A549 (cell line): ENCODE measurements around the gene CRTC2. TPM values are rescaled to one million over a fixed set of nuclear protein-coding genes. Genes with fewer than 3 reads are reported as not detected.
A peak's percentile ranks its signal among the peaks of the same experiment; 100 is the strongest.

Experiments
- ATAC-seq, 2 experiments: fragments of 200-7000 bp in 1 of 2; fragments of >200 bp in 1 of 2; cut with Nextera tagmentation in 1 of 2; cut with Tn5 transposase in 1 of 2; 3 replicates each; pipeline versions ENCODE4 v1.8.0 to v1.9.1; 2018 to 2020; ENCODE audit warnings: mild to moderate bottlenecking in 1 of 2, moderate library complexity in 1 of 2
- CTCF ChIA-PET: fragments of 300-600 bp; sonication (Branson Sonifier 250); formaldehyde crosslinking; extraction: SDS; loops from one replicate; lab custom pipeline; 2021; ENCODE audit warnings: antibody characterized with exemption, inconsistent platforms; lab: Yijun Ruan, JAX
- POLR2A ChIA-PET: fragments of 350-600 bp; formaldehyde crosslinking; extraction: SDS; loops from one replicate; lab custom pipeline; 2021; ENCODE audit warnings: antibody characterized with exemption, inconsistent platforms; lab: Yijun Ruan, JAX
- DNase-seq, 2 experiments: peaks; one replicate each; pipeline versions ENCODE4 v3.0.0 to v3.0.0-alpha.2; 2011 to 2016; ENCODE audit warnings: low read depth in 1 of 2, low spot score in 1 of 2
- FAIRE-seq: peaks from 2 replicates; lab custom pipeline; 2011; peaks lifted over from hg19 to GRCh38; lab: Jason Lieb, UNC
- H3K27ac ChIP-seq, 2 experiments: fragments of >200 bp; sonication (Bioruptor Twin); formaldehyde crosslinking; 3 replicates each; pipeline ENCODE4 v1.5.1; 2016 to 2017
- H3K4me1 ChIP-seq: fragments of >200 bp; sonication (Bioruptor Twin); formaldehyde crosslinking; 3 replicates; pipeline ENCODE4 v1.6.1; 2016
- H3K4me2 ChIP-seq: fragments of >200 bp; sonication (Bioruptor Twin); formaldehyde crosslinking; 3 replicates; pipeline ENCODE4 v1.6.1; 2016
- H3K4me3 ChIP-seq: fragments of >200 bp; sonication (Bioruptor Twin); formaldehyde crosslinking; 3 replicates; pipeline ENCODE4 v1.5.1; 2016
- H3K9me3 ChIP-seq: fragments of >200 bp; sonication (Bioruptor Twin); formaldehyde crosslinking; 3 replicates; pipeline ENCODE4 v1.6.1; 2016
- BHLHE40 ChIP-seq: IDR thresholded peaks from 2 replicates; pipeline ENCODE4 v1.6.1; 2012; ENCODE audit warnings: low read depth, low read length, inconsistent platforms
- CBX2 ChIP-seq: fragments of 200-600 bp; sonication (generic); IDR thresholded peaks from 2 replicates; pipeline ENCODE4 v1.6.1; 2016; ENCODE audit warnings: low read depth, mild to moderate bottlenecking, borderline replicate concordance
- CHD2 ChIP-seq: fragments of 150-350 bp; IDR thresholded peaks from 2 replicates; pipeline ENCODE4 v1.6.1; 2014; ENCODE audit warnings: low read length; ENCODE audit not compliant: partially characterized antibody
- FOSL2 ChIP-seq, 2 experiments: fragments of 450-650 bp in 1 of 2; fragments of >200 bp in 1 of 2; sonication (Bioruptor Twin) in 1 of 2; formaldehyde crosslinking; IDR thresholded peaks; 2 replicates each; pipeline versions ENCODE4 v1.5.0 to v1.6.1; 2016 to 2020; ENCODE audit warnings: mild to moderate bottlenecking in 1 of 2, moderate library complexity in 1 of 2
- GATA3 ChIP-seq: IDR thresholded peaks from 2 replicates; pipeline ENCODE4 v1.6.1; 2012; ENCODE audit warnings: borderline replicate concordance
- HDAC2 ChIP-seq: fragments of 200-600 bp; sonication (generic); IDR thresholded peaks from 2 replicates; pipeline ENCODE4 v1.6.1; 2016
- HEYL ChIP-seq: fragments of 250-450 bp; sonication (Bioruptor Pico); IDR thresholded peaks from 2 replicates; pipeline ENCODE4 v1.8.0; 2021; ENCODE audit warnings: mild to moderate bottlenecking, moderate library complexity
- HOXA7 ChIP-seq: fragments of 250-450 bp; sonication (Bioruptor Pico); IDR thresholded peaks from 2 replicates; pipeline ENCODE4 v1.5.0; 2020; ENCODE audit warnings: mild to moderate bottlenecking, moderate library complexity
- HOXB13 ChIP-seq: fragments of 250-450 bp; sonication (Bioruptor Pico); IDR thresholded peaks from 2 replicates; pipeline ENCODE4 v1.5.0; 2020; ENCODE audit warnings: low read depth, mild to moderate bottlenecking, moderate library complexity
- JUN ChIP-seq, 2 experiments: fragments of >200 bp; sonication (Bioruptor Twin); formaldehyde crosslinking; IDR thresholded peaks; 2 replicates in 1 of 2; 3 replicates in 1 of 2; pipeline ENCODE4 v1.6.1; 2016 to 2017
- MAFK ChIP-seq: fragments of 450-650 bp; IDR thresholded peaks from 2 replicates; pipeline ENCODE4 v1.6.1; 2014; ENCODE audit not compliant: partially characterized antibody
- MYC ChIP-seq: IDR thresholded peaks from 2 replicates; pipeline ENCODE4 v1.6.1; 2012; ENCODE audit warnings: mild to moderate bottlenecking, inconsistent platforms, low read length, improper control_type of control experiment, borderline replicate concordance
- POLR2A ChIP-seq: IDR thresholded peaks from 2 replicates; pipeline ENCODE4 v1.6.1; 2012; ENCODE audit warnings: mild to moderate bottlenecking, low read length
- POLR2AphosphoS2 ChIP-seq: conservative IDR thresholded peaks from 2 replicates; pipeline ENCODE4 v1.6.1; 2012; ENCODE audit warnings: low read length, improper control_type of control experiment, inconsistent platforms
- RNF2 ChIP-seq: fragments of 200-600 bp; sonication (generic); IDR thresholded peaks from 2 replicates; pipeline ENCODE4 v1.6.1; 2016; ENCODE audit warnings: low read depth, mild to moderate bottlenecking, antibody characterized with exemption, moderate library complexity, borderline replicate concordance
- SMC3 ChIP-seq: fragments of >200 bp; sonication (Bioruptor Twin); formaldehyde crosslinking; IDR thresholded peaks from 3 replicates; pipeline ENCODE4 v1.6.1; 2018; ENCODE audit warnings: inconsistent platforms
- SREBF2 ChIP-seq: fragments of 450-650 bp; IDR thresholded peaks from 2 replicates; pipeline ENCODE4 v1.6.1; 2014; ENCODE audit warnings: mild to moderate bottlenecking, moderate library complexity
- TFCP2L1 ChIP-seq: fragments of 250-450 bp; sonication (Bioruptor Pico); IDR thresholded peaks from 2 replicates; pipeline ENCODE4 v1.5.0; 2021; ENCODE audit warnings: mild to moderate bottlenecking
- TP53 ChIP-seq: fragments of 250-450 bp; sonication (Bioruptor Pico); IDR thresholded peaks from 2 replicates; pipeline ENCODE4 v1.5.0; 2021; ENCODE audit warnings: mild to moderate bottlenecking, moderate library complexity
- ZC3H11A ChIP-seq: fragments of 450-650 bp; IDR thresholded peaks from 2 replicates; pipeline ENCODE4 v1.6.1; 2014; ENCODE audit warnings: antibody characterized with exemption, mild to moderate bottlenecking
- ZFP36 ChIP-seq: fragments of 450-650 bp; IDR thresholded peaks from 2 replicates; pipeline ENCODE4 v1.6.1; 2014; ENCODE audit warnings: borderline replicate concordance; ENCODE audit not compliant: partially characterized antibody
- WGBS: methylation state at CpG from one replicate; pipeline ENCODE4 v1.1.6; 2017; ENCODE audit errors: missing lambda C conversion rate; 5-methylcytosine and 5-hydroxymethylcytosine counted together
- polyA plus RNA-seq, 4 experiments: library from polyadenylated mRNA; depleted of rRNA in 3 of 4; stranded (reverse); fragments of >200 nt; fragmentation: RNase III in 1 of 4; extraction: RNeasy Plus Mini Kit Qiagen cat#74134 plus additional on column Dnase treatment in 1 of 4; gene quantifications; 2 replicates in 3 of 4; 3 replicates in 1 of 4; pipeline ENCODE4 v1.2.3, GENCODE V29; 2011 to 2017
- TF ChIP-seq, protein P1 (sequence below): fragments of 250-450 bp; sonication (Bioruptor Pico); IDR thresholded peaks from 2 replicates; pipeline ENCODE4 v1.5.0; 2021; ENCODE audit warnings: mild to moderate bottlenecking, moderate library complexity, borderline replicate concordance
- TF ChIP-seq, protein P2 (sequence below): fragments of 150-350 bp; IDR thresholded peaks from 2 replicates; pipeline ENCODE4 v1.6.1; 2014; ENCODE audit warnings: low read depth, mild to moderate bottlenecking, low read length
- TF ChIP-seq, protein P3 (sequence below): fragments of 250-450 bp; sonication (Bioruptor Pico); IDR thresholded peaks from 2 replicates; pipeline ENCODE4 v1.5.0; 2020; ENCODE audit warnings: low read depth, mild to moderate bottlenecking, moderate library complexity
- TF ChIP-seq, protein P4 (sequence below): fragments of >200 bp; sonication (Bioruptor Twin); formaldehyde crosslinking; IDR thresholded peaks from 3 replicates; pipeline ENCODE4 v1.5.1; 2016

Gene CRTC2
- polyA plus RNA-seq, 2 of the 4 experiments (the other 2 are of a cell fraction): 19.7 to 22.3 TPM

DNA sequence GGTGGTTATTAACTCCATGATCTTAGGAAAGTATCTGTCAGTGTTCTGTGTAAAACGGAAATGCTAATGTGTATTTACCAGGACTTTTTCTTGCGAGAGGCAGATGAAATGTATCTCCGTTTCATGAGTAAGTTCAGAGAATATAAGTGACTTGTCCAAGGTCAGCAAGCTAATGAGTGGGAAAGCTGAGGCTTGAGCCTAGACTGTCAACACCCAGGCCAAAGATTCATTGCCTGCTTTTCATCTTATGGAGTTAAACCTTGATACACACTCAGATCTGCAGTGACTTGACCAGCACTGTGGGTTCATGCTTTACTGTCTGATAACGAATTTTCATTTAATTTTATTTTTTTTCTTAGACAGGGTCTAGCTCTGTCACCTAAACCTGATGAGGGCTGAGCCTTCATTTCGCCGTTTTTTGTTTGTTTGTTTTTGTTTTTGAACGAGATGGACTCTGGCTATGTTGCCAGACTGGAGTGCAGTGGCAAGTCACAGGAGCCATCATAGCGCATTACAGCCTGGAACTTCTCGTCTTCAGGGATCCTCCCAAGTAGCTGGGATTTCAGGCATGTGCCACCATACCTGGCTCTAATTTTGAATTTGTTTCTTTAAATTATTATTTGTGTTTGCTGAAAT lies 20.0 kb upstream of the CRTC2 start:
- H3K27ac ChIP-seq: peak overlapping the region; percentile 88 to 95; a peak in 5 of 6 replicates
- FAIRE-seq: no peak

DNA sequence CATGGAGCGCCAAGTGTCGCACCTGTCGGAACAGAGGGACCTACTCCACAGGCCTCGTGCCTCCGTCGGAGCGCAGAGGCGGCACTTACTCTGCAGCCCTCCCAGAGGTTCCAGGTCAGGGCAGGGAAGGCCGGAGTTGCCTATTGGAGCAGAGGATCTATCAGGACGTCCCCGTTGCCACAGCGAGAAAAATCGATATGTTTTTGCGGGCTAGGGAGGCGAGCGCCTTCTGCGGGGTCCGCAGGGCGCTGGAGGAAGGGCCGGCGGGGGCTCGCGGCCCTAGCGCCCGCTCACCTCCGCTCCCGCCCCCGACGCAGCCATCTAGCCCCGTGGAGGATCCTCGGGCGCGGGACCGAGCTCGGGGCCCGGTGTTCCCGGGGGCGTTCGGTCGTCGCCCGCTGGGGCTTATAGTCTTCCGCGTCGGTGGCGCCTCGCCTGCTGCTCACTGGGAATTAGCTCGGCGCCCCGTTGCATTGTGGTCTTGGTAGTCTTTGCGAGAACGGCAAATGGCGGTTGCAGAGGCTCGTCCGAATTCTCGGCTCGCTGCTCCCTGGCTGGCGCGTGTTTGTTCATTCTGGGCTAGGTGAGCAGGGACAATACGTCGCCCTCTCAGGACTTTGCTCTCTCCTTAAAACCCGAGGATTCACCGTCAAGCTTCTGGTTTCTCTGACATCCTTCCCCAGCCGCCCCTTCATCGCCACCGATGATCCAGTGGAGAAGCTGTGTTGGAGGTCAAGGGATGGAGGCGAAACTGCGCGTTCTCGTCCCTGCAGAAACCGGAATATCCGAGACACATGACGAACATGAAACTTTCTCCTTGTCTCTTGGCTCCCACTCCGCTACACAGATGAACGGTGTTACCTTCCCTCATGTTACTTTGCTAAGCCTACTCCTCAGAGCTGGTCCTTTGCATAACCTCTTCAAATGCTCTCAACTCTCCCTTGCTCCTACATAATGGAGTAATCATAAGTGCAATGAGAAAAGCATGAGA lies 19.1 kb upstream of the CRTC2 start, which contains the start of gene JTB:
JTB (minus strand) TSS at position 425 of the 991 bp plus-strand sequence; CDS start at position 3, 422 bp downstream.
- no peaks in the 10 kb centered on the region for H3K9me3 ChIP-seq
- 2% methylated on average over 30 of the region's 75 CpGs for WGBS
- DNase-seq: peak; percentile 82 to 90
- ATAC-seq: peak; percentile 95 to 98
- ChIA-PET POLR2A (interaction anchor here (0.6 to 4.4 kb wide), 10 partner anchors 9 to 194 kb away, joined by 3 to 78 read pairs (median 6); partner anchors contain the start of genes CREB3L4, DENND4B, GATAD2B and RAB13), CTCF (interaction anchor here (0.5 to 7.5 kb wide), 19 partner anchors 9 to 947 kb away, joined by 3 to 90 read pairs (median 3); partner anchors contain the start of genes CREB3L4, DENND4B and RAB13)
- no peak for FAIRE-seq
- H3K4me2 ChIP-seq: peak within 1 kb of the TSS; percentile 92
- H3K27ac ChIP-seq: peak within 1 kb of the TSS; percentile 88 to 95
- H3K4me1 ChIP-seq: peaks cover 18% of the 10 kb centered on the region
- peak within 1 kb of the TSS; percentile 92 for H3K4me3 ChIP-seq
- TF ChIP-seq CHD2 (no peak), MAFK (no peak), ZFP36 (no peak), FOSL2 (IDR thresholded peaks at IDR 0.05) (no peak), FOSL2 (CRISPR knock-in tag; IDR thresholded peaks at IDR 0.05) (no peak), ZC3H11A (no peak), HOXA7 (CRISPR knock-in tag) (no peak), JUN (IDR thresholded peaks at IDR 0.05) (peak in 1 of 2 experiments; percentile 62; a peak in 1 of 5 replicates), POLR2A (peak; percentile 56), RNF2 (no peak), CBX2 (no peak)
- TF ChIP-seq, protein P1, sequence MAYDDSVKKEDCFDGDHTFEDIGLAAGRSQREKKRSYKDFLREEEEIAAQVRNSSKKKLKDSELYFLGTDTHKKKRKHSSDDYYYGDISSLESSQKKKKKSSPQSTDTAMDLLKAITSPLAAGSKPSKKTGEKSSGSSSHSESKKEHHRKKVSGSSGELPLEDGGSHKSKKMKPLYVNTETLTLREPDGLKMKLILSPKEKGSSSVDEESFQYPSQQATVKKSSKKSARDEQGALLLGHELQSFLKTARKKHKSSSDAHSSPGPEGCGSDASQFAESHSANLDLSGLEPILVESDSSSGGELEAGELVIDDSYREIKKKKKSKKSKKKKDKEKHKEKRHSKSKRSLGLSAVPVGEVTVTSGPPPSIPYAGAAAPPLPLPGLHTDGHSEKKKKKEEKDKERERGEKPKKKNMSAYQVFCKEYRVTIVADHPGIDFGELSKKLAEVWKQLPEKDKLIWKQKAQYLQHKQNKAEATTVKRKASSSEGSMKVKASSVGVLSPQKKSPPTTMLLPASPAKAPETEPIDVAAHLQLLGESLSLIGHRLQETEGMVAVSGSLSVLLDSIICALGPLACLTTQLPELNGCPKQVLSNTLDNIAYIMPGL: no peak

More for the DNA sequence above, 20.0 kb upstream of the CRTC2 start:
- ChIA-PET CTCF (interaction anchor here (0.5 to 7.5 kb wide), 10 partner anchors 8 to 947 kb away, joined by 3 to 90 read pairs (median 6); partner anchors contain the start of genes CREB3L4, DENND4B and RAB13), POLR2A (interaction anchor here (0.9 to 4.4 kb wide), 6 partner anchors 11 to 194 kb away, joined by 3 to 78 read pairs (median 10); partner anchors contain the start of genes CREB3L4, DENND4B, RPS27 and SLC39A1)
- TF ChIP-seq TP53 (CRISPR knock-in tag) (no peak), MYC (no peak), ZC3H11A (no peak), BHLHE40 (no peak), SREBF2 (no peak), CHD2 (no peak), GATA3 (no peak), HDAC2 (no peak), SMC3 (no peak), HOXA7 (CRISPR knock-in tag) (no peak), TFCP2L1 (no peak), JUN (IDR thresholded peaks at IDR 0.05) (no peak), POLR2AphosphoS2 (no peak), HOXB13 (CRISPR knock-in tag) (no peak), HEYL (no peak)
- TF ChIP-seq, protein P2, sequence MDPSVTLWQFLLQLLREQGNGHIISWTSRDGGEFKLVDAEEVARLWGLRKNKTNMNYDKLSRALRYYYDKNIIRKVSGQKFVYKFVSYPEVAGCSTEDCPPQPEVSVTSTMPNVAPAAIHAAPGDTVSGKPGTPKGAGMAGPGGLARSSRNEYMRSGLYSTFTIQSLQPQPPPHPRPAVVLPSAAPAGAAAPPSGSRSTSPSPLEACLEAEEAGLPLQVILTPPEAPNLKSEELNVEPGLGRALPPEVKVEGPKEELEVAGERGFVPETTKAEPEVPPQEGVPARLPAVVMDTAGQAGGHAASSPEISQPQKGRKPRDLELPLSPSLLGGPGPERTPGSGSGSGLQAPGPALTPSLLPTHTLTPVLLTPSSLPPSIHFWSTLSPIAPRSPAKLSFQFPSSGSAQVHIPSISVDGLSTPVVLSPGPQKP: no peak
- TF ChIP-seq, protein P3, sequence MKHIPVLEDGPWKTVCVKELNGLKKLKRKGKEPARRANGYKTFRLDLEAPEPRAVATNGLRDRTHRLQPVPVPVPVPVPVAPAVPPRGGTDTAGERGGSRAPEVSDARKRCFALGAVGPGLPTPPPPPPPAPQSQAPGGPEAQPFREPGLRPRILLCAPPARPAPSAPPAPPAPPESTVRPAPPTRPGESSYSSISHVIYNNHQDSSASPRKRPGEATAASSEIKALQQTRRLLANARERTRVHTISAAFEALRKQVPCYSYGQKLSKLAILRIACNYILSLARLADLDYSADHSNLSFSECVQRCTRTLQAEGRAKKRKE (CRISPR knock-in tag): no peak
- TF ChIP-seq, protein P4, sequence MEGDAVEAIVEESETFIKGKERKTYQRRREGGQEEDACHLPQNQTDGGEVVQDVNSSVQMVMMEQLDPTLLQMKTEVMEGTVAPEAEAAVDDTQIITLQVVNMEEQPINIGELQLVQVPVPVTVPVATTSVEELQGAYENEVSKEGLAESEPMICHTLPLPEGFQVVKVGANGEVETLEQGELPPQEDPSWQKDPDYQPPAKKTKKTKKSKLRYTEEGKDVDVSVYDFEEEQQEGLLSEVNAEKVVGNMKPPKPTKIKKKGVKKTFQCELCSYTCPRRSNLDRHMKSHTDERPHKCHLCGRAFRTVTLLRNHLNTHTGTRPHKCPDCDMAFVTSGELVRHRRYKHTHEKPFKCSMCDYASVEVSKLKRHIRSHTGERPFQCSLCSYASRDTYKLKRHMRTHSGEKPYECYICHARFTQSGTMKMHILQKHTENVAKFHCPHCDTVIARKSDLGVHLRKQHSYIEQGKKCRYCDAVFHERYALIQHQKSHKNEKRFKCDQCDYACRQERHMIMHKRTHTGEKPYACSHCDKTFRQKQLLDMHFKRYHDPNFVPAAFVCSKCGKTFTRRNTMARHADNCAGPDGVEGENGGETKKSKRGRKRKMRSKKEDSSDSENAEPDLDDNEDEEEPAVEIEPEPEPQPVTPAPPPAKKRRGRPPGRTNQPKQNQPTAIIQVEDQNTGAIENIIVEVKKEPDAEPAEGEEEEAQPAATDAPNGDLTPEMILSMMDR: no peak
- TF ChIP-seq, protein P1: no peak
- Histone ChIP-seq H3K9me3 (no peaks in the 10 kb centered on the region), H3K4me2 (peak overlapping the region; percentile 92), H3K4me3 (peak overlapping the region; percentile 92), H3K4me1 (peaks cover 18% of the 10 kb centered on the region)
- WGBS: 72% methylated on average over 9 of the region's 9 CpGs
- no peak for ATAC-seq
- no peak for DNase-seq
